T-cell (primary cell): ENCODE results near the gene CD37. TPM values are rescaled to one million over a fixed set of nuclear protein-coding genes. Genes with fewer than 3 reads are reported as not detected.

ENCODE experiments used
- ATAC-seq, 4 experiments: fragments of 200-7000 bp in 3 of 4; fragments of 150-1000 bp in 1 of 4; cut with Tn5 transposase; replicated peaks in 1 of 4; 1 replicate in 3 of 4; 2 replicates in 1 of 4; pipeline ENCODE4 v1.10.0; 2021; ENCODE audit warnings: moderate library complexity in 3 of 4, mild to moderate bottlenecking in 2 of 4, moderate number of reproducible peaks in 1 of 4
- CTCF ChIA-PET, 2 donors: fragments of 300-600 bp; sonication (Branson Sonifier 250); formaldehyde crosslinking; loops; one replicate each; lab custom pipeline; 2022; ENCODE audit warnings: antibody characterized with exemption in 2 of 2; lab: Charles Lee
- POLR2A ChIA-PET, 2 donors: fragments of 300-600 bp; sonication (Branson Sonifier 250); formaldehyde crosslinking; loops; one replicate each; lab custom pipeline; 2022; ENCODE audit warnings: antibody characterized with exemption in 2 of 2; lab: Charles Lee
- DNase-seq, 35 experiments: peaks; one replicate each; pipeline versions ENCODE4 v3.0.0 to v3.0.0-alpha.2; 2013 to 2023
- H3K27ac ChIP-seq: one replicate; pipeline ENCODE4 v1.5.1; 2013; ENCODE audit warnings: low read length
- H3K27me3 ChIP-seq, 2 experiments: replicated peaks in 1 of 2; 1 replicate in 1 of 2; 2 replicates in 1 of 2; pipeline versions ENCODE4 v1.6.1 to v1.7.0; 2013; ENCODE audit warnings: low read length in 1 of 2, mixed read lengths in 1 of 2; ENCODE audit not compliant: control insufficient read depth in 2 of 2, insufficient read depth in 2 of 2; ENCODE audit errors: extremely low read depth in 1 of 2
- H3K36me3 ChIP-seq, 2 donors: 1 replicate in 1 of 2; 2 replicates in 1 of 2; pipeline versions ENCODE4 v1.6.1 to v1.7.0; 2013; ENCODE audit warnings: low read length in 1 of 2; ENCODE audit not compliant: control insufficient read depth in 2 of 2, insufficient read depth in 1 of 2; ENCODE audit errors: extremely low read depth in 1 of 2
- H3K4me1 ChIP-seq, 2 experiments: 1 replicate in 1 of 2; 2 replicates in 1 of 2; pipeline versions ENCODE4 v1.6.1 to v1.7.0; 2013; ENCODE audit warnings: low read length in 2 of 2, mixed read lengths in 1 of 2; ENCODE audit not compliant: insufficient read depth in 2 of 2, control insufficient read depth in 1 of 2; ENCODE audit errors: extremely low read depth in 1 of 2
- H3K4me3 ChIP-seq, 2 donors: 1 replicate in 1 of 2; 2 replicates in 1 of 2; pipeline versions ENCODE4 v1.5.1 to v1.7.0; 2013; ENCODE audit warnings: mild to moderate bottlenecking in 2 of 2, low read length in 1 of 2, moderate library complexity in 1 of 2; ENCODE audit not compliant: control insufficient read depth in 1 of 2; ENCODE audit errors: extremely low read depth in 1 of 2
- H3K9me3 ChIP-seq: 2 replicates; pipeline ENCODE4 v1.7.0; 2013
- H3K27ac Mint-ChIP-seq, 2 donors: one replicate each; pipeline ENCODE4 v1.8.0; 2020 to 2021; ENCODE audit warnings: mild to moderate bottlenecking in 2 of 2, mixed read lengths in 2 of 2
- H3K27me3 Mint-ChIP-seq, 2 donors: one replicate each; pipeline ENCODE4 v1.8.0; 2021 to 2022; ENCODE audit warnings: mixed read lengths in 2 of 2
- H3K36me3 Mint-ChIP-seq: one replicate; pipeline ENCODE4 v1.8.0; 2021; ENCODE audit warnings: mixed read lengths
- H3K4me1 Mint-ChIP-seq, 3 donors: one replicate each; pipeline ENCODE4 v1.8.0; 2020 to 2022; ENCODE audit warnings: mixed read lengths in 3 of 3, mild to moderate bottlenecking in 1 of 3
- H3K4me3 Mint-ChIP-seq, 3 donors: one replicate each; pipeline ENCODE4 v1.8.0; 2020 to 2022; ENCODE audit warnings: mild to moderate bottlenecking in 3 of 3, mixed read lengths in 3 of 3, moderate library complexity in 3 of 3
- H3K9me3 Mint-ChIP-seq, 3 donors: one replicate each; pipeline ENCODE4 v1.8.0; 2020 to 2022; ENCODE audit warnings: mixed read lengths in 3 of 3
- WGBS: methylation state at CpG from one replicate; pipeline ENCODE4 v1.1.5; 2013; ENCODE audit warnings: missing lambda C conversion rate; ENCODE audit not compliant: insufficient coverage; 5-methylcytosine and 5-hydroxymethylcytosine counted together
- total RNA-seq, 35 experiments: library from RNA in 6 of 35; stranded (reverse) in 6 of 35; fragments of 120-200 nt in 1 of 35; gene quantifications; one replicate each; pipeline versions ENCODE4 v1.2.1 to v1.2.4 and lab custom pipeline; 2013 to 2026

Gene CD37
- total RNA-seq, 5 donors from 2014 or later (not counting 1 experiment from before 2014, with no cell fraction given): 365 to 435 (median 369) TPM

DNA sequence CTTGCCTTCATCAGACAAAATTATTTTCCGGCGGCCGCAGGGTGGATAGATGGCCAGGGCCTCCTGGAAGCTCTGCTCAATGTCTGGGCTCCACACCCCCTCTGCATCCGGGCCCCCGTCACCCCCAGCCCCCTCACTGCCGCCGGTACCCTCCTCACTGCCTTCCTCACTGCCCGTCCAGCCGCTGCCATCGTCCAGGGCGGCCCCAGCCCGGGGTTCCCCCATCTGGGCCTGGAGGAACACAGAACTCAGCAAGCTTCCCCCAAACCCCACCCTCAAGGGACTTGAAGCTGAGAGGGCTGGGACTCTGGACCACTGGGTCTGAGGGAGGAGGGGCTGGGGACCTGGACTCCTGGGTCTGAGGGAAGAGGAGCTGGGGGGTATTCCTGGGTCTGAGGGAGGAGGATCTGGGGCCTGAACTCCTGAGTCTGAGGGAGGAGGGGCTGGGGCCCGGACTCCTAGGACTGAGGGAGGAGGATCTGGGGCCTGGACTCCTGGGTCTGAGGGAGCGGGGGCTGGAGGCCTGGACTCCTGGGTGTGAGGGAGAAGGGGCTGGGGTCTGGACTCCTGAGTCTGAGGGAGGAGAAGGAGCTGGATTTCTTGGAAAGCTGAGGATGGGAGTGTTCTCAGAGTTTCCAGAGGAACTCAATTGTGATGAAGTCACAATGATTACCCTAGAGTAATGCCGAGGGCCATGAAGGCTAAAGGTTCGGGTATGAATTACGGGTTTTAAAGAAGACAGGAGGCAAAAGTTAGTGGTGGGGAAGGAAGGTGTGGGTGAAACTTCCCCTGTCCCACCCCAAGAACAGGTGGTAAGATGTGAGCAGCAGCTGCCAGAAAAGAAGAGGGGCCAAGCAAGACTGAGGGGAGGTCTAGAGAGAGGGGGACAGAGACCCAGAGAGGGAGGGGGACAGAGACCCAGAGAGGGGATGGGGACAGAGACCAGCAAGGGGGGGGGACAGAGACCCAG is 24.9 kb downstream of the CD37 start:
- ChIA-PET POLR2A (no interaction called here), CTCF (no interaction called here)
- Mint-ChIP-seq H3K36me3 (no peaks in the 10 kb centered on the region), H3K27ac (no peak overlapping the region), H3K27me3 (peaks cover 6 to 36% of the 10 kb centered on the region in 2 donors), H3K4me3 (peak overlapping the region in 1 of 3 donors; percentile 32), H3K9me3 (no peaks in the 10 kb centered on the region), H3K4me1 (peaks cover 14 to 37% (median 24%) of the 10 kb centered on the region in 3 donors)
- no peaks in the 10 kb centered on the region for H3K9me3 ChIP-seq
- H3K36me3 ChIP-seq: no peaks in the 10 kb centered on the region
- H3K27ac ChIP-seq: no peak overlapping the region
- no peak for DNase-seq
- ATAC-seq: no peak
- no peak overlapping the region for H3K4me3 ChIP-seq
- H3K27me3 ChIP-seq: peaks cover 3 to 76% of the 10 kb centered on the region in 2 experiments
- 78% methylated on average over 6 of the region's 17 CpGs for WGBS
- peaks cover 9 to 42% of the 10 kb centered on the region in 2 experiments for H3K4me1 ChIP-seq

GRCh38 chr19:49361438-49362047 is 26.3 kb downstream of the CD37 start:
- ATAC-seq: no peak
- ChIA-PET POLR2A (no interaction called here), CTCF (no interaction called here)
- Mint-ChIP-seq H3K36me3 (no peaks in the 10 kb centered on the region), H3K27me3 (peaks cover 5 to 31% of the 10 kb centered on the region in 2 donors), H3K27ac (no peak overlapping the region), H3K4me3 (no peak overlapping the region), H3K4me1 (peaks cover 7 to 29% (median 13%) of the 10 kb centered on the region in 3 donors), H3K9me3 (no peaks in the 10 kb centered on the region)
- H3K9me3 ChIP-seq: no peaks in the 10 kb centered on the region
- H3K4me3 ChIP-seq: peak overlapping the region in 1 of 2 donors; percentile 27
- no peak overlapping the region for H3K27ac ChIP-seq
- peaks cover 3 to 73% of the 10 kb centered on the region in 2 experiments for H3K27me3 ChIP-seq
- H3K4me1 ChIP-seq: peaks cover 7 to 35% of the 10 kb centered on the region in 2 experiments
- WGBS: 11% methylated on average over 23 of the region's 27 CpGs
- DNase-seq: no peak
- H3K36me3 ChIP-seq: no peaks in the 10 kb centered on the region

- peak in 3 of 35 experiments; percentile 25 to 34 (median 29) for DNase-seq
- Histone ChIP-seq H3K36me3 (no peaks in the 10 kb centered on the region), H3K27me3 (peaks cover 3 to 72% of the 10 kb centered on the region in 2 experiments), H3K4me3 (peak within 1 kb of the TSS; percentile 5 to 27), H3K4me1 (peaks cover 7 to 35% of the 10 kb centered on the region in 2 experiments), H3K27ac (no peak within 1 kb of the TSS), H3K9me3 (no peaks in the 10 kb centered on the region)
- H3K4me3 Mint-ChIP-seq: no peak within 1 kb of the TSS
- ATAC-seq: peak; percentile 9 to 33 (median 28)
- peaks cover 7 to 22% (median 13%) of the 10 kb centered on the region in 3 donors for H3K4me1 Mint-ChIP-seq
- H3K9me3 Mint-ChIP-seq: no peaks in the 10 kb centered on the region
- no peak within 1 kb of the TSS for H3K27ac Mint-ChIP-seq
- 3% methylated on average over 27 of the region's 52 CpGs for WGBS
- H3K36me3 Mint-ChIP-seq: no peaks in the 10 kb centered on the region
- H3K27me3 Mint-ChIP-seq: peaks cover 5 to 29% of the 10 kb centered on the region in 2 donors
- CTCF ChIA-PET: no interaction called here
- POLR2A ChIA-PET: no interaction called here
Measured at GRCh38 chr19:49362048-49362928, 27.1 kb downstream of the CD37 start, which contains the start of gene TEAD2. TSS of gene TEAD2 (minus strand) at chr19:49362416. CDS start at chr19:49360075, 2,341 bp downstream.

GRCh38 chr19:49362929-49363267 is 27.7 kb downstream of the CD37 start:
- Mint-ChIP-seq H3K27ac (no peak overlapping the region), H3K36me3 (no peaks in the 10 kb centered on the region), H3K4me3 (no peak overlapping the region), H3K9me3 (no peaks in the 10 kb centered on the region), H3K27me3 (peaks cover 5 to 29% of the 10 kb centered on the region in 2 donors), H3K4me1 (peaks cover 7 to 21% (median 13%) of the 10 kb centered on the region in 3 donors)
- ATAC-seq (peak in 1 of 4 experiments; percentile 37), DNase-seq (peak in 3 of 35 experiments; percentile 27 to 35 (median 34))
- H3K4me1 ChIP-seq: peaks cover 7 to 35% of the 10 kb centered on the region in 2 experiments
- no peaks in the 10 kb centered on the region for H3K36me3 ChIP-seq
- ChIA-PET CTCF (no interaction called here), POLR2A (no interaction called here)
- 5% methylated on average over 13 of the region's 14 CpGs for WGBS
- no peaks in the 10 kb centered on the region for H3K9me3 ChIP-seq
- H3K27ac ChIP-seq: no peak overlapping the region
- H3K4me3 ChIP-seq: peak overlapping the region; percentile 3 to 15
- H3K27me3 ChIP-seq: peaks cover 3 to 75% of the 10 kb centered on the region in 2 experiments

DNA sequence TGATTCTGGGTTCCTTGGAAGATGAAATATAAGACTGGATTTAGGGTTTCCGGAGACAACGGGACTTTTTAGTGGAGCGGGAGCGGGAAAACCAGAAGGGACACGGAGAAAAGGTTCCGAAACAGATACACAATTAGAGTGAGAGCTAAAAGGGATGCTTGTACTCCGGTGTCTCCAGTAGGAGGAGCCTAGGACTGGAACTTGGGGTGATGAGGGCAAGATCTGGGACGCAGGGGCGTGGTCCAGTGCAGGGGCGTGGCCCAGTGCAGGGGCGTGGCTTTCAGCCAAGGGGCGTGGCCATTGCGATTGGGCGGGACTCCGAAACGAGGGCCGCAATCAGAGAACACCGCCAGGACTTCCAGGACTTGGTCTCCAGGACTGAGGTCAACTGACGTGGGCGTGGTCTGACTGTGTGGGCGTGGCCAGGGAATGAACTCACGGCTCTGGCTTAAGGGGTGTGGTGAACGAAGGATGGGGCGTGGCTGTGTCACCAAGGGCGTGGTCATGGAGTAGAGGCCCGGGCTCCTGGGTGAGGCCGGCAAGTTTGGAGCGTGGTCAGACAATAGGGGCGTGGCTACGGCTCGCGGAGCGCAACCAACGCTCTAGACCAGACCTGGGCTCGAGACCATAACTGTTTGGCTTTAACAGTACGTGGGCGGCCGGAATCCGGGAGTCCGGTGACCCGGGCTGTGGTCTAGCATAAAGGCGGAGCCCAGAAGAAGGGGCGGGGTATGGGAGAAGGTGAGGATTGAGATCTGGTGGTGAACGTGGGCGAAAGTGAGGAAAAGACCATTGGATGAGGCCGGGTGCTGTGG is 28.3 kb downstream of the CD37 start, which contains the start of gene DKKL1:
DKKL1 (plus strand) TSS at position 610 of the 815 bp plus-strand sequence; CDS start at position 732, 122 bp downstream.
- H3K4me1 Mint-ChIP-seq: peaks cover 7 to 21% (median 13%) of the 10 kb centered on the region in 3 donors
- ATAC-seq (peak; percentile 71 to 82 (median 72)), DNase-seq (peak; percentile 22 to 72 (median 45))
- Histone ChIP-seq H3K9me3 (no peaks in the 10 kb centered on the region), H3K4me1 (peaks cover 7 to 35% of the 10 kb centered on the region in 2 experiments), H3K4me3 (peak within 1 kb of the TSS; percentile 3 to 15), H3K36me3 (no peaks in the 10 kb centered on the region), H3K27me3 (peaks cover 3 to 79% of the 10 kb centered on the region in 2 experiments), H3K27ac (no peak within 1 kb of the TSS)
- peak within 1 kb of the TSS in 2 of 3 donors; percentile 16 to 25 for H3K4me3 Mint-ChIP-seq
- H3K27me3 Mint-ChIP-seq: peaks cover 5 to 29% of the 10 kb centered on the region in 2 donors
- H3K36me3 Mint-ChIP-seq: no peaks in the 10 kb centered on the region
- ChIA-PET CTCF (interaction anchor here in 1 of 2 donors (0.7 kb wide), 1 partner anchor 28 kb away, joined by 6 read pairs; no protein-coding TSS in a partner anchor), POLR2A (no interaction called here)
- WGBS: 1% methylated on average over 43 of the region's 46 CpGs
- H3K27ac Mint-ChIP-seq: no peak within 1 kb of the TSS
- H3K9me3 Mint-ChIP-seq: no peaks in the 10 kb centered on the region
